Activated naive CD8-positive, alpha-beta T cell treated with anti-CD3 and anti-CD28 coated beads, Interleukin-2, amount 50 U/mL, for 24 hours (primary cell): Measurements from ENCODE around the gene LRRC75A.
"Not testable (repeated sequence)": the region's sequence is repeated elsewhere in the genome, so short reads cannot be mapped to it uniquely, and the experiment has no call there.

Experiments used
- ATAC-seq: fragments of 150-1000 bp; cut with Tn5 transposase; one replicate; pipeline ENCODE4 v1.10.0; 2021
- DNase-seq: peaks from one replicate; pipeline ENCODE4 v3.0.0; 2021
- H3K27ac Mint-ChIP-seq: one replicate; pipeline ENCODE4 v1.8.0; 2021; ENCODE audit warnings: mild to moderate bottlenecking, mixed read lengths
- H3K27me3 Mint-ChIP-seq: one replicate; pipeline ENCODE4 v1.8.0; 2021; ENCODE audit warnings: mixed read lengths
- H3K36me3 Mint-ChIP-seq: one replicate; pipeline ENCODE4 v1.8.0; 2021; ENCODE audit warnings: low read depth, mixed read lengths
- H3K4me1 Mint-ChIP-seq: one replicate; pipeline ENCODE4 v1.8.0; 2021; ENCODE audit warnings: mixed read lengths
- H3K4me3 Mint-ChIP-seq: one replicate; pipeline ENCODE4 v1.8.0; 2021; ENCODE audit warnings: mild to moderate bottlenecking, moderate library complexity, mixed read lengths
- H3K9me3 Mint-ChIP-seq: one replicate; pipeline ENCODE4 v1.8.0; 2021; ENCODE audit warnings: mixed read lengths

Gene LRRC75A

GRCh38 chr17:16491703-16492612 is at the start of gene LRRC75A:
TSS of gene LRRC75A (minus strand) at chr17:16492193. CDS start at chr17:16491990, 203 bp downstream.
- H3K36me3 Mint-ChIP-seq = no peaks in the 10 kb centered on the region
- ATAC-seq = peak; percentile 82
- DNase-seq = peak; percentile 63
- H3K4me3 Mint-ChIP-seq = peak within 1 kb of the TSS; percentile 72
- peaks cover 19% of the 10 kb centered on the region for H3K27me3 Mint-ChIP-seq
- peaks cover 9% of the 10 kb centered on the region for H3K4me1 Mint-ChIP-seq
- no peaks in the 10 kb centered on the region for H3K9me3 Mint-ChIP-seq
- H3K27ac Mint-ChIP-seq = peak within 1 kb of the TSS; percentile 48

GRCh38 chr17:16537130-16537458 is 45.1 kb upstream of the LRRC75A start:
- Mint-ChIP-seq H3K9me3 (peaks cover 4% of the 10 kb centered on the region), H3K4me1 (peaks cover 19% of the 10 kb centered on the region), H3K4me3 (peak overlapping the region; percentile 95), H3K36me3 (peaks cover 5% of the 10 kb centered on the region), H3K27ac (no peak overlapping the region), H3K27me3 (no peaks in the 10 kb centered on the region)
- DNase-seq (no peak), ATAC-seq (no peak)

- peaks cover 19% of the 10 kb centered on the region for H3K27me3 Mint-ChIP-seq
- H3K4me1 Mint-ChIP-seq = peaks cover 19% of the 10 kb centered on the region
- ATAC-seq (no peak), DNase-seq (no peak)
- peaks cover 3% of the 10 kb centered on the region for H3K36me3 Mint-ChIP-seq
- no peak overlapping the region for H3K27ac Mint-ChIP-seq
- no peak overlapping the region for H3K4me3 Mint-ChIP-seq
- no peaks in the 10 kb centered on the region for H3K9me3 Mint-ChIP-seq
Observed at GRCh38 chr17:16534236-16534635, 42.2 kb upstream of the LRRC75A start.

- no peaks in the 10 kb centered on the region for H3K36me3 Mint-ChIP-seq
- no peak overlapping the region for H3K27ac Mint-ChIP-seq
- no peak overlapping the region for H3K4me3 Mint-ChIP-seq
- ATAC-seq (no peak), DNase-seq (no peak)
- peaks cover 4% of the 10 kb centered on the region for H3K4me1 Mint-ChIP-seq
- no peaks in the 10 kb centered on the region for H3K9me3 Mint-ChIP-seq
- H3K27me3 Mint-ChIP-seq = peaks cover 41% of the 10 kb centered on the region
Observed at GRCh38 chr17:16529906-16530305, 37.9 kb upstream of the LRRC75A start.

- H3K4me3 Mint-ChIP-seq = no peak overlapping the region
- no peaks in the 10 kb centered on the region for H3K36me3 Mint-ChIP-seq
- H3K27ac Mint-ChIP-seq = no peak overlapping the region
- H3K9me3 Mint-ChIP-seq = no peaks in the 10 kb centered on the region
- H3K27me3 Mint-ChIP-seq = peaks cover 47% of the 10 kb centered on the region
- DNase-seq = no peak
- ATAC-seq = no peak
- peaks cover 11% of the 10 kb centered on the region for H3K4me1 Mint-ChIP-seq
Observed at GRCh38 chr17:16527298-16527697, 35.3 kb upstream of the LRRC75A start.

- not testable (repeated sequence) for H3K4me3 Mint-ChIP-seq, DNase-seq, H3K9me3 Mint-ChIP-seq, H3K27ac Mint-ChIP-seq, H3K36me3 Mint-ChIP-seq, ATAC-seq
- peaks cover 42% of the 10 kb centered on the region for H3K27me3 Mint-ChIP-seq
- peaks cover 13% of the 10 kb centered on the region for H3K4me1 Mint-ChIP-seq
Observed at GRCh38 chr17:16525556-16525955, 33.6 kb upstream of the LRRC75A start.

- peaks cover 32% of the 10 kb centered on the region for H3K27me3 Mint-ChIP-seq
- H3K27ac Mint-ChIP-seq = no peak overlapping the region
- no peaks in the 10 kb centered on the region for H3K36me3 Mint-ChIP-seq
Observed at GRCh38 chr17:16521070-16521727, 29.2 kb upstream of the LRRC75A start.

GRCh38 chr17:16519021-16519420 is 27.0 kb upstream of the LRRC75A start:
- peaks cover 33% of the 10 kb centered on the region for H3K27me3 Mint-ChIP-seq
- no peaks in the 10 kb centered on the region for H3K36me3 Mint-ChIP-seq
- no peaks in the 10 kb centered on the region for H3K9me3 Mint-ChIP-seq
- no peak for ATAC-seq
- H3K27ac Mint-ChIP-seq = no peak overlapping the region
- peaks cover 3% of the 10 kb centered on the region for H3K4me1 Mint-ChIP-seq
- no peak for DNase-seq
- H3K4me3 Mint-ChIP-seq = no peak overlapping the region

More at GRCh38 chr17:16521070-16521727, 29.2 kb upstream of the LRRC75A start:
- Mint-ChIP-seq H3K4me1 (peaks cover 13% of the 10 kb centered on the region), H3K9me3 (no peaks in the 10 kb centered on the region), H3K4me3 (no peak overlapping the region)
- DNase-seq = peak; percentile 59
- ATAC-seq = peak; percentile 88

GRCh38 chr17:16517477-16517876 is 25.5 kb upstream of the LRRC75A start:
- no peak for DNase-seq
- no peak for ATAC-seq
- H3K27ac Mint-ChIP-seq = no peak overlapping the region
- H3K36me3 Mint-ChIP-seq = no peaks in the 10 kb centered on the region
- no peaks in the 10 kb centered on the region for H3K9me3 Mint-ChIP-seq
- peaks cover 28% of the 10 kb centered on the region for H3K27me3 Mint-ChIP-seq
- peaks cover 2% of the 10 kb centered on the region for H3K4me1 Mint-ChIP-seq
- no peak overlapping the region for H3K4me3 Mint-ChIP-seq

GRCh38 chr17:16516594-16517051 is 24.6 kb upstream of the LRRC75A start:
- Mint-ChIP-seq H3K27me3 (peaks cover 28% of the 10 kb centered on the region), H3K4me1 (peaks cover 2% of the 10 kb centered on the region), H3K4me3 (no peak overlapping the region), H3K27ac (no peak overlapping the region), H3K36me3 (no peaks in the 10 kb centered on the region), H3K9me3 (no peaks in the 10 kb centered on the region)
- no peak for ATAC-seq
- DNase-seq = no peak

- no peaks in the 10 kb centered on the region for H3K36me3 Mint-ChIP-seq
- H3K27me3 Mint-ChIP-seq = peaks cover 22% of the 10 kb centered on the region
- H3K4me3 Mint-ChIP-seq = no peak overlapping the region
- DNase-seq (no peak), ATAC-seq (no peak)
- H3K4me1 Mint-ChIP-seq = no peaks in the 10 kb centered on the region
- no peak overlapping the region for H3K27ac Mint-ChIP-seq
- no peaks in the 10 kb centered on the region for H3K9me3 Mint-ChIP-seq
Observed at GRCh38 chr17:16515933-16516332, 23.9 kb upstream of the LRRC75A start.

- no peak for ATAC-seq
- Mint-ChIP-seq H3K4me3 (no peak overlapping the region), H3K27ac (no peak overlapping the region), H3K9me3 (no peaks in the 10 kb centered on the region), H3K4me1 (no peaks in the 10 kb centered on the region), H3K36me3 (no peaks in the 10 kb centered on the region), H3K27me3 (peaks cover 22% of the 10 kb centered on the region)
- no peak for DNase-seq
Observed at GRCh38 chr17:16513873-16514272, 21.9 kb upstream of the LRRC75A start.

GRCh38 chr17:16512011-16512410 is 20.0 kb upstream of the LRRC75A start:
- no peaks in the 10 kb centered on the region for H3K9me3 Mint-ChIP-seq
- no peak overlapping the region for H3K27ac Mint-ChIP-seq
- no peaks in the 10 kb centered on the region for H3K36me3 Mint-ChIP-seq
- no peaks in the 10 kb centered on the region for H3K4me1 Mint-ChIP-seq
- ATAC-seq = no peak
- peaks cover 14% of the 10 kb centered on the region for H3K27me3 Mint-ChIP-seq
- no peak overlapping the region for H3K4me3 Mint-ChIP-seq
- DNase-seq = no peak

- Mint-ChIP-seq H3K36me3 (no peaks in the 10 kb centered on the region), H3K27me3 (peaks cover 10% of the 10 kb centered on the region), H3K4me1 (no peaks in the 10 kb centered on the region), H3K9me3 (no peaks in the 10 kb centered on the region), H3K4me3 (no peak overlapping the region), H3K27ac (no peak overlapping the region)
- DNase-seq (no peak), ATAC-seq (no peak)
Observed at GRCh38 chr17:16511593-16511992, 19.6 kb upstream of the LRRC75A start.

- Mint-ChIP-seq H3K9me3 (no peaks in the 10 kb centered on the region), H3K4me3 (no peak overlapping the region), H3K27ac (no peak overlapping the region), H3K4me1 (no peaks in the 10 kb centered on the region), H3K27me3 (no peaks in the 10 kb centered on the region), H3K36me3 (no peaks in the 10 kb centered on the region)
- no peak for ATAC-seq
- no peak for DNase-seq
Observed at GRCh38 chr17:16507918-16508533, 16.0 kb upstream of the LRRC75A start.
